Fibroblast of skin of left biceps (primary cell): ENCODE measurements around the gene GPC3.

Experiments
- DNase-seq, 2 experiments: peaks; one replicate each; pipeline ENCODE4 v3.0.0-alpha.2; 2013; ENCODE audit warnings: low read depth in 2 of 2

GPC3 gene

DNA sequence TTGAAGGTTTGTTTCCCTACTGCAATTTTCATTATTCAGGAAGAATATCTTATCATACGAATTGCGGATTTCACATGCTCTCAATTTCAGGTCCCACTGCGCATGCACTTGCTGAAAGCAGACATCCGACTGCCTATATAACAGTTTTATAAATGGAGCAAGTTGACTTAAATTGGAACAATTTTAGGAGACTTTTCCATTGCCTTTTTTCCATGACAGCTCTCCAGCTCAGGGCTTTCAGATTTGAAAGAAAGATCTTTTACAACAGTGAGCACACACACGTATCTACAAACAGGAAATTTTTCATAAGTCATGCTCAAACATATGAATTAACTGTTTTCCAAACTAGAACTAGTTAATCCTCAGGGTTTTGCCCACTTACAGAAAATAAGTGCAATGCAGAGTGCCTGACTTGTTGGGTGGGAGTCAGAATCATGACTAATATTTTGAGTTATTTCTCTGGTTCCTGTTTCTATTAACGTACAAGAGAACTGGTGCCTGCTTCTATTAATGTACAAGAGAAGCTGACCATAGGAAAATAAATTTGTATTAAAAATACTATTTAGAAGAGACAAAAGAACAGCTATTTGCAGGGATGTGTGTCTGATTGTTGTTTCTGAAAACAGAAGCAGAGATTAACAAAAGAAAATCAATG, 137.9 kb downstream of the GPC3 start:
- no peak for DNase-seq

DNA sequence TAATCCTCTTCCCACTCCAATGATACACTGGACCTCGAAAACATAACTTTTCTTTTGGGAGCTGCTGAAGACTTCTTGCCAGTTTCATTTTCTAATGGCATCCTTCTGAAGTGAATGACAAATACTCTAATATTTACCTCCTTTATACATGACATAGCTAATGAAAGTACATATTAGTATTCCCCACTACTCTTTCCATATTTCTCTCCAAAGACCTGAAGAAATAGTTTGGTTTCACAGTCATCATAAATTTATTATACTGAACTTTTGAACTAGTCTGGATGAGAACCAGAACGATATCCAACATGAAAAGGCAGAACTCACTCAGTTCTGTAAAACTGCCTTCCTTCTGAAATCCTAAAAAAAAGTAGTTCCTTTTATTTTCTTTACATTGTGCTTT, 139.1 kb downstream of the GPC3 start:
- no peak for DNase-seq

DNA sequence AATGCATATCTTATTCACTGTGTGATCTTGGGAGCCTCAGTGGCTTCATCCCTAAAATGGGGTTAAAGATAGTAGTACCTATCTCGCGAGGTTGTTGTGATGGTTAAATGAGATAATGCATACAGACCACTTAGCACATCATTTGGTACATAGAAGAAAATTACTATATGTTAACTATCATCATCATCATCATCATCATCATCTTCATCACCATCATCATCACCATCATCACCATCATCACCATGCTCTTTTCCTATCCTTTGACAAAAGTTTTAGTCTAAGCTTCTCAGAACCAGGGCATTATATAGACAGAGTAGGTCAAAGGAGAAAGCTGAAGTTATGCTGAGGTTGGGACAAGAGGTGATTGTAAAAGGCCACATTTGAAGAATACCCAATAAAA, 145.0 kb downstream of the GPC3 start:
- no peak for DNase-seq

DNA sequence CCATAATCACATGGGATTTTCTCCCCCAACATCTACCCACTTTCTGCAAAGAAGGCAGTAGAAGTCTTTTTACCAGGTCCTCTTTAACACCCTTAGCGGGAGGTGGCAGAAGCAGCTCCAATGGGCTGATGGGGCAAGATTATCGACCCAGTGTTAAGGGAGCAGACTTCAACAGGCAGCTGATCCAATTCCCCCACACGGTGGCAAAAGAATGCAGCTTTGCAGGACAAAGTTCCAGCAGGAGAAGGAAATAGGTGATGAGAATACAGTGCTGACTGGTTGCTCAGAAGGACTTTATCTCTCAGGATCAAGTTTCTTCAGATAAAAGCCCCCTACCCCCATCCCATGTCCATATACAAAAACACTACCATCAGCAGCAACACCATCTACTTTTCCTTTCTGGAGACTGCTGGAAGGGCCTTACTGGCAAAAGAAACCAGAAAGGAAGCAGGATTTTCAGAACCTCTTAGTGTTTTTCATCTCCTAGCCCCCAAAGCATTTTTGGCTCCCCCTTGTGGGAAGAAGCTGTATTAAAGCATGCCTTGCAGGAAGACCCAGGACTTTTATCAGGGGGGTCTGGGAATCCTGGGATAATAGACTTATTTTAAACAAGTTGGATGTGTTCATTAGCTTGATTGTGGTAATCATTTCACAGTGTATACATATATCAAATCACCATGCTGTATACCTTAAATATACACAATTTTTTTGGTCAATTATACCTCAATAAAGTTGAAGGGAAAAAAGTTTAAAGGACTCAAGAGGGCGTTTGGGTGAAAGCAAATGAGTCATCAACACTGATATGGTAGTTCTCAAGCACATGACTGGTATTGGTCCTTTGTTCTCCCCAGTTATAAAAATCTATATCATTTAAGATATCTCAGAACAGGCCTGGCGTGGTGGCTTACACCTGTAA, 146.4 kb downstream of the GPC3 start:
- DNase-seq, result peak in 1 of 2 experiments; percentile 4

DNA sequence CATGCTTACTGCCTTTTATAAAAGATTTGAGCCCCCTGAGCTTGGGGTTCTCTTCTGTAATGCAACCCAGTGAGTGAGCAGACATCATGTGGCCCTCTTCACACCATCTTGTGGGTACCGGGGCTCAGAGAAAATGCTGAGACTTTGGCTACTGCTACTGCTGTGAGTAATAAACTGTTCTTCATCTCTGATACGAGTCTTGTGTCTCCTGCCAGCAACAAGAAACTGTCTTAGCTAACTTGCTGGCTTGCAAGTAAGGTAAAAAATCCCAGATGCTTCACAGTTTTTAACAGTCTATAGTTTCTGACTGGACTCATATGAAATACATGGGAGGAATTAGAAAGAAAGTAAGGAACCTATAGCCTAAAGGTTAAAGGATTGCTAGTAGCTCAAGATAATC, 148.3 kb downstream of the GPC3 start:
- DNase-seq, result no peak

DNA sequence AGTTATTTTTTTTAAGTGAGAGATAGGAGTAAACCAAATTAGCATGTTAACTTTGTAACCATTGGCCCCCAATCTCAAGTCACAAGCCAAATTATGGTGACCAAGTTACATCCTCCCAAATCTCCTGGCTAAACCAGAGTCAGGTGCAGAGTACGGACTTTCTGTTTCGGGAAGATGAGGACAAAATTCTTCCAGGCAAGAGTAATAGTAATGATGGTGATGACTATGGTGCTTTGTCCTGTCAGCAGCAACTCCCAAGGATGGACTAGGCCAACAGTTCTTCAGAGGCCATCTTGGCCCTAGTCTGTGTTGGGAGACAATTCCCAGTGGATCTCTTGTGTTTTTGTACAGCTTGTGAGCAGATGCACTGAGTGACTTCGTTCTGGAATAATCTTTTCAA, 148.8 kb downstream of the GPC3 start:
- no peak for DNase-seq

DNA sequence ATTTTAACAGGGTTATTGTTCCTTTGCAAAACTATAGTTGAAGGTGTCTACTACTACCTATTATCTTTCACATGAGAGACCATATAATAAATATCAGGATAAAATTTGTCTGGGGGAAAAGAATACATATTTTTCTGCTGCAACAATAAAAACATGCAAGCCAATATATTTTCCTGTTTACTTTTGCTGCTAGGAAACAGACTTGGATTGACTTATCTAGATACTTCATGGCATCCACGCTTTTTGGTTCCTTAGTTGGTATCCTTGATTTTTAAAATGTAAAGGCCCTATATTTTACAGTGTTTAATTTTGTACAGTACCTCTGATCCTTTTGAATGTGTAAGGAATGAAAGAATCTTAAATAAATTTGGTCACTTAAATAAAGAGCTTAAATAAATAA, 150.6 kb downstream of the GPC3 start:
- DNase-seq, result no peak

DNA sequence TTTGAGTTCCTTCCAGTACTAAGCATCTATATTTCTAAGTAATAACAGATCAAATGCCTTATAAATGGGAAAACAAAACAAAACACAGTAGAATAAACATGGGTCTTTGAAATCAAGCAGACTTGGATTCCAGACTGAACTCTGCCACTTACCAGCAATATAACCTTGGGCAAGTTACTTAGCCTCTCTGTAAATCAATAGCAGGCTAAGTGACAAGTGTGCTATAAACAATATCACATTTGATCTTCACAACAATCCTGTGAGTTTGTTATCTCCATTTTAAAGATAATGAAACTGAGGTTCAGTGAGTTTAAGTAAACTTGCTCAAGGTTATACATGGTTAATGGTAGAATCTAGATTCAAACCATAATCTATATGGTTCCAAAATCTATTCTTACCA, 165.8 kb downstream of the GPC3 start:
- no peak for DNase-seq

DNA sequence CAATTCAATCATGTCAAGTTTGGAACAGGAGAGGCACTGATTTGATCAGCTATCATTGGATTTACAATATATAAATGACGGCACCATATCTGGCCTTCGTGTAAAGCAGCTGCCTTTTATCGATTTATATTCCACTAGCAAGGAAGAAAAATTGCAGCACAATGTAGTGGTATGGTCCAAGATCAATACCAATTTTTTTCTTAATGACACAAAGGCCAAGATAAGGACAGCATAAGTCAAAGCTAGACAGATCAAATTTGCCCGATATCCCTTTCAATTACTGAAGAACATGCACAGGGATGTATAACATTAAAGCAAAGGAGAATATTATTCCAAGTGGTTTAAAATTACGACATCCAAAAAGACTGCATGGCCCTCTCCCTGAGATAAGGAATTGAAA, 167.4 kb downstream of the GPC3 start:
- DNase-seq, result no peak

DNA sequence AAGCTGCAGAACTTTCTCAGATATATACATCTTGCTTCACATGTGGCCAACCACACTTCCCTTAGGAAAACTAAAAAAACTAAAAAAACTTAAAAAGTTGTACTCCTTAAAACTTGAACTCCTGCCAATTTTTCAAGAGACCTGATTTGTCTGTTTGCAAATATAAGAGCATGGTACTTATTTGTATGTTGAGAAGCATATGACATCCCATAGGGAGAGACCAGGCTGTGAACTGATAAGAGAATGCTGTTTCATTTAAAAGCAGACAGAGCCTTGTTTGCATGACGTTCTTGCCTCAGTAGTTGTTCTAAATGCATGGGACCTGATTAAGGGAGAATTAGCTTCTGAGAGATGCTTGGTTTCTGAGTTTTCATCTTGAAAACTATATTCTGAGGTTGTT, 169.9 kb downstream of the GPC3 start:
- no peak for DNase-seq

DNA sequence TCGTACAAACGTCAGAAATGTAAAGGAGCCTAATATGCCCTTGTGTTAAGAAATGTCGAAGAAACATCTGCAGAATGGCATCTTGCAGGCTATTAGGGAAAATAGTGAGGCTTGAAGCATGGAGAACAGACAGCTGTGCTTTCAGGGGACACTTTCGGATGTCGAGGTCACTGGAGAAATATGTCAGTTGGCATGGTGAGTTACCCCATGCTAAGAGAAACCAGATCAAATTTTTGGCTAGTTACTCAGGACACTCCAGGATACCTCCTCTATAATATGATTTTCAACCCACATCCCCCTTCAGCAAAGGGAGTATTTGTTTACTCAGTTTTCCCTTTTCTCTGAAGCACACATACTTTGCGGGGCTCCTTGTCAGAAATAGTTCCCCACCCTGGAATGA, 171.4 kb downstream of the GPC3 start:
- DNase-seq, result peak in 1 of 2 experiments; percentile 16

DNA sequence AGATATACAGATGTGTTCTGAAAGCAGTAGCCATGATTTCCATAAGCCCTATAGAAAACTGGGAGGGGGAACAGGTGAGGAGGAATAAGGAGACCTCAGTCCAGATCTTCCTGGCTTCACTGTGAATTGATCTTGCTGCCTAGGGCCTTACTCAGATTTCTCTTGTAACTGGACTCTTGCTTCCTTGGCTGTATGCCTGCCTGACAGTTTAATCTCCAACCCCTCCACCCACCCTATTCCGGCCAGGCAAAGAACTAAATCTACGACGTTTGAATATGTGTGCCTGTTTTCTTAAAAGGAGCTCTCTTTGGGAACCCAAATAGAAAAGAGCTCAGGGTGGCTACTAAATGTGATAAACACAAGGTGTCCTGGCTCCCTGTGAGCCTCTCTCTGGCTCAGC, 173.0 kb downstream of the GPC3 start:
- DNase-seq, result no peak

DNA sequence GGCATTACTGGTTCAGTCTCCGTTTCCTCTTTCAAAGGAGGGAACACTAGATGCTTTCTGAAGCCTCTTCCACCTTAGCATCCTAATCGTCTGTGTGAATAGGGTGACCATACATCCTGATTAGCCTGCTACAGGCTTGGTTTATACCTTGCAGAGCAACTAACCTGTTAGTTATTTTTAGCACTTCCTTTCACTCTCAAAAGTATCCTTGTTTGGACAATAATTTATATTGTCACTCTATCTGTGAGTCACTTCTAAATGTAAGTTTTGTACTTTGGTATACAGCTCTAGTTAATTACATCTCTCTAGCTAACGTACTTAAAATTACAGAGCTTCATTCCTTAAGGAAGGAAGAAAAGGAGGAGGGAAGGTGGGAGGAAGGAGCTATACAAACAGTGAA, 174.5 kb downstream of the GPC3 start:
- DNase-seq, result no peak

DNA sequence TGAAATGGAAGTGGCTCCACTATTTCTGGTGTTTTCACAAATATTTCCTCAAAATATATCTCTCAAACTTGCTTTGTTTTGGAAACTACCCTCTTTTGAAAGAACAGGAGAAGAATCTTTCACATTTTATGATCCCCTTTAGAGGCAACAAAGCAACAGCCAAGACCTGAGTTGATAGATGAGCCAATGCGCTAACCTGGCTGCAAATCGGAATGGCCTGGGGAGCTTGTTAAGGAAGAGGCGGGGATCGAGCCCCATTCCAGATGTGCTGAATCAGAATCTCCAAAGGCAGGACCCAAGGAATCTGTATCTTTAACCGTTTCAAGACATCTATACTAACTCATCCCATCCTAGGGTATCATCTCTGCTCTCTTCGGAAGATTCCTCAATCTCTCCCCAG, 181.3 kb downstream of the GPC3 start:
- no peak for DNase-seq

DNA sequence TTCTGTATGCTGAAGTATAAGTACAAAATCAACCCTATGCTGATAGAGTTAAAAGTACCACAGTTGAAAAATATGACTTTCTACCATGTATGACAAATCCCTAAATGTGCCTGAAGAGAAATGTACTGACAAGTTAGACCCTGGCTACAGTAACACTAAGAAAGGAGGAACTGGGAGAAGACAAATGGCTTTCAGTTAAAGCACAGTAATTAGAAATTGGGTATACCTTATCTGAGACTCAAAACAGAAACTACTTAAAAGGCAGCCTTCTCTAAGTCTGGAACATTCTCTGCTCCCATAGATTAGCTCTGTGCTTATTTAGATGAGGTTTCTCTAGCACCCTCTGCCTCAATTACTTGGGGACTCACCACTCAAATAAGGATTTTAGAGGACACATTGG, 189.1 kb downstream of the GPC3 start:
- no peak for DNase-seq

DNA sequence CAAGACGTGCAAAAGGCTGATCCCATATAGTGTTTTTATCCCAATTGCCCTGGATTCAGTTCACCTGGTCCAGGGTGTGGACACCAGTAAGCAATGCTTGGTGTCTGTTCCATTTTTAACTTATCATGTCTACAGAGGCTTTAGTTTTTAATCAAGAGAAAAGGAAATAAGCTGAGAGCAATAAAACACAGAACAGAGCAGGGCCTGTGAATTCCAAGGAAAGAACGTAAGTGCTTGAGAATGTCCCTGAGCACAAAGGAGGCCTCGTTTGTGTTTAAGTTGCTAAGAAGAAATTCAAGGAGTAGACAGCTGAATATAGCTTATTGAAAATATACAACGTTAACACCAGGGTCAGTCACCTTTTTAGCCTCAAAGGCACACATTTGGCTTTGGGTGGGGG, 191.3 kb downstream of the GPC3 start:
- no peak for DNase-seq

DNA sequence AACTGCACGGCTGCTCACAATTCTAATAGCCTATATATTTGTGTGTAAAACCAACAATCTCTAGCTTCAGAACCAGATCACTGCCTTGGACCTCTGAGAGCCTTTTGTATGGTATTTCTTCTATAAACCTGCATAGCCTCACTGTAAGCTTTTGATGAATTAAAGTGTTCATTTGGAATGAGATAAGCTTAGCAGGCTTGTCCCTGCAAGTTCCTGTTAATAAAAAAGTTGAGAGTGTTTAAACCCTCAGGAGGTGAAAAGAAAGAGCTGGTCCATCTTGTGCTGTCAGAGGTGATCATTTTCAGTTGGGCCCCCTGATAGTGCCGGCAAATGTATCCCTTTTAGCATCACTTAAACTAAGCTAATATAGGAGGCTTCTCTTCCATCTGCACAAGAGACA, 191.8 kb downstream of the GPC3 start:
- no peak for DNase-seq

DNA sequence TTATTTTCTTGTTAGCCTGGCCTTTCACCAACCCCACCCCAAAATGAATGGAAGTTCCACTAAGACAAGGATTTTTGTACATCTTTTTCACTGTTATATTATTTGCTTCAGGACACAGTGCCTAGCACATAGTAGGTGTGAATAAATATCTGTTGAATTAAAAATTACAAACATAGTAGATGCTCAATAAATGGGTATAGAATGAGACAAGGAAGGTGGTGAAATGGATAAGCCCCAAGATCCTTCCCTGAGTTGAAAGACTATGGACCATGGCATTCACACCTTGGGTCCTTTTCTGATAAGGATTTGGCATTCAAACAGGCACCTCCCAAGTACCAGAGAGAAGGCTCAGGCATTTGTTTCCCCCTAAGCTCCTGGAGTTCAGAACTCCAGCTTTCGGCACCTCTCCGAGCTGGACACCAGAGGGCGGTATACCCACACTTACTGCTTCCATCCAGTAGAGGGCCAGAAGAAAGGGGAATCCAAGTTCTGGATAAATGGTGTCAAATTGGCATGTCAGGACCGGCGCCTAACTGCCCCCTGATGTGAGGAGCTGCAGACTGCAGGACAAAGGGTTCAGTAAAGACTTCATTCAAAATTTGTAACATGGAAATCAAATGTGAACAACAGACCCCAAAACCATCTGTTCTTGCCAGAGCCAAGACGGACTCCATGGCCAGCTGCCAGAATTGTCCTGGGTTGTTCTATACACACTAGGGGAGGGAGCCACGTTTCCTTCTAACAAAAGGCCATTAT, 193.0 kb downstream of the GPC3 start:
- peak; percentile 29 for DNase-seq

DNA sequence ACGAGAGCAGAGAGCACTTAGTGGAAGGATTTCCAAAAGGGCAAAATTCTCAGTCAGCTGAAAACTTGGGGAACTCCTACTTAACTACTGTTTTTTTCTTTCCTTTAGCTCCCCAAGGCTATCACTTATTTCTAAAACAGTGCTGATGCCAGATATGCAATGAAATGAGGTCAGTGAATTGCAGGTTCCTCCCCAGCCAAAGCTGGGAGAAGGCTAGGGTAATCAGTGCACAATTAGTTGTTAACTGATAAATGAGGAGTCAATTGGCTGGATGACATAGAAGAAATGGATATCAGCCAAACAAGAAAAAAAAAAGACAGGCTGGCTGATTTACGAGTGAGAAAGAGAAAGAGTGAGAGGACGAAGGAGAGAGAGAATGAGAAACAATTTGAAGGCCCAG, 195.6 kb downstream of the GPC3 start:
- DNase-seq, result no peak

DNA sequence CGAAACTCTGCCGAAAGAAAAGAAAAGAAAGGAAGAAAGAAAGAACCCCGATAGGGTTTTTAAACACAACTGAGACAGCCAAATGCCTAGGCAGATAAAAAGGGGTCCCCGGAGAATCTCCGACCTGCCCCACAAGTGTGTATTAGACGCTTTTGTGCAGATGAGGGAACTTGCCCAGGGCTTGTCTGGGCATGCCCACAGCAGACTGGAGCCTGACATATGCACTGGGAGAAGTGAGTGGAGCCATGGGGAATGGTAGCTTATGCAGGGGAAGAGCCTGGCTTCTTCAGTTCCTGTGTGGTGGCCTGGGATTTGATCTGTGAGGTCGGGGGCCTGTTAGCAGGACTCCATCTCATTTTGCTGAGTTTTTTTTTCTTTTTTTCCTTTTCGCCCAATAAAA, 199.0 kb downstream of the GPC3 start:
- DNase-seq, result no peak

DNA sequence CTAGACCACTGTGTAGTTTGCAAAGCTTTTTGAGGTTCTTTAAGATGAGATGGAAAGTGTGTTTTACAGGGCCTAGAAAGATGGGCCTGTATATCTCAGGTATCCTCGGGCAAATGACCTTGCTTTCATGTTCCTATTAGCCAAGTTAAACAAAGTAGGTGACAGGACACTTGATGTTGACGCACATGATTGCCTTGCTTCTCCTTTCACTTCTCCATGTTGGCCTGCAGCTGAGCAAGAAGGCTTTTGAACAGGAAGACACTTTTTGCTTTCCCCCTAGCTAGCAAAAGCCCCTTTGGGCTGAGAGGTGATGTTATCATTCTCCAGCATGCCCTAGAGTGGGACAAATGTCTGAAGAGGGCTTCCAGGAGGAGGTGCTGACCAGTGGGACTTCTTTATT, 202.1 kb downstream of the GPC3 start:
- DNase-seq, result no peak

DNA sequence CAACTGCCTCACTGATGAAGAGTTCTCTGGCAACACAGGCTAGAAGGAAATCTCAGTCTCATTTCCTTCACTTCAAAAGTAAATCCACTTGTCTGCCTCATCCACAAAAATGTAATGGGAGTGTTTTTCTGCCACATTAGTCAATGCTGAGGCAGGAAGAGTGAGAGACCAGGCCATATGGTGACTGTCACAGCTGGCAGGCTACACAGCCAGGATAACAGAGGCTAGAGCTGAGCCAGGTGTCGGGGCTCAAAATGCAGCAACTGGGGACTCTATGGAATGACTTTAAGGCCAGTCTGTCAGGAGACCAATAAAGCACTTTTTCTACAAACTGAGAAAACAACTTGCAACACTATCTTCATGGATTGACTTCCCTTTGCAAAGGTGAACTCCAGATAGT, 204.2 kb downstream of the GPC3 start:
- no peak for DNase-seq

DNA sequence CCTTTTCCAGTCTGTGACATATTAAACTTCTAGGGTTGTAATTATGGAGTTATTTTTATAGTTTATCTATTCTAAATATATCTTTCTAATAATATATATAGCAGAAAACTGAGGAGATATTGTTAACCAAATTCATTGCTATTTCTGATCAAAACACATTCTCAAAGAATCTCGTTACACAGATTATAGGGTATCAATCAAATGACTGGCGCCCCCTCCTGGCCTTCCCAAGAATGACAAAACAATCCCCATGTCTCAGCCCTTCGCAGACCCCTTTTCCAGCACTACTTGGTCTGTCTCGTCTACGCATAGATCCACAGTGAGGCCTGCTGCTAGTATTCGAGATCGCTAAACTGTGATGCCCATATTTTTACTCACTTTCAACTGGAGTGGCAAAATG, 209.3 kb downstream of the GPC3 start:
- no peak for DNase-seq
